Hematopoietic multipotent progenitor cell treated with erythropoietin and hydrocortisone succinate and interleukin-3 and kit ligand, for 17 days (in vitro differentiated cells): ENCODE measurements around the gene SMAD6.

ENCODE experiments used
- DNase-seq: peaks from one replicate; pipeline ENCODE4 v3.0.0-alpha.2; 2015; ENCODE audit warnings: low spot score

The SMAD6 gene

GRCh38 chr15:66704019-66704802 lies 2.2 kb downstream of the SMAD6 start:
- no peak for DNase-seq

GRCh38 chr15:66704803-66705153 lies 2.7 kb downstream of the SMAD6 start:
- DNase-seq: no peak

- no peak for DNase-seq
Observed at GRCh38 chr15:66705277-66706146, 3.5 kb downstream of the SMAD6 start.

- DNase-seq: no peak
Observed at GRCh38 chr15:66706225-66706732, 4.2 kb downstream of the SMAD6 start.

- no peak for DNase-seq
Observed at GRCh38 chr15:66706840-66707239, 4.8 kb downstream of the SMAD6 start.

- no peak for DNase-seq
Observed at GRCh38 chr15:66707310-66708082, 5.5 kb downstream of the SMAD6 start.

- DNase-seq: no peak
Observed at GRCh38 chr15:66708389-66708788, 6.4 kb downstream of the SMAD6 start.

- DNase-seq: no peak
Observed at GRCh38 chr15:66709884-66710283, 7.8 kb downstream of the SMAD6 start.

- DNase-seq: no peak
Observed at GRCh38 chr15:66711260-66711659, 9.2 kb downstream of the SMAD6 start.

GRCh38 chr15:66711862-66712261 lies 9.8 kb downstream of the SMAD6 start:
- no peak for DNase-seq

GRCh38 chr15:66713843-66714508 lies 11.9 kb downstream of the SMAD6 start:
- no peak for DNase-seq

- no peak for DNase-seq
Observed at GRCh38 chr15:66714543-66714981, 12.5 kb downstream of the SMAD6 start.

- no peak for DNase-seq
Observed at GRCh38 chr15:66715181-66715624, 13.2 kb downstream of the SMAD6 start.

GRCh38 chr15:66715720-66716655 lies 14.0 kb downstream of the SMAD6 start:
- no peak for DNase-seq

- DNase-seq: no peak
Observed at GRCh38 chr15:66716656-66717020, 14.6 kb downstream of the SMAD6 start.

- no peak for DNase-seq
Observed at GRCh38 chr15:66718220-66718988, 16.4 kb downstream of the SMAD6 start.

GRCh38 chr15:66719471-66719870 lies 17.4 kb downstream of the SMAD6 start:
- no peak for DNase-seq

GRCh38 chr15:66720206-66721010 lies 18.4 kb downstream of the SMAD6 start:
- DNase-seq: no peak

GRCh38 chr15:66721020-66721419 lies 19.0 kb downstream of the SMAD6 start:
- no peak for DNase-seq
